GM12878 (cell line): Measurements from ENCODE around the gene SLCO1A2. TPM values are rescaled to one million over a fixed set of nuclear protein-coding genes. Genes with fewer than 3 reads are reported as not detected.

Source experiments
- ATAC-seq: fragments of 200-7000 bp; cut with Tn5 transposase; 3 replicates; pipeline ENCODE4 v1.9.1; 2020; ENCODE audit warnings: mild to moderate bottlenecking, moderate library complexity
- BruUV-seq: library from RNA; stranded (reverse); fragments of 400-500 nt; replicated peaks from 2 replicates; lab custom pipeline; 2021; lab: Mats Ljungman, UMichigan
- CTCF ChIA-PET: fragments of 300-600 bp; sonication (Branson Sonifier 250); formaldehyde crosslinking; extraction: SDS; loops from one replicate; lab custom pipeline; 2021; ENCODE audit warnings: inconsistent platforms; lab: Yijun Ruan, JAX
- POLR2A ChIA-PET: fragments of 350-600 bp; formaldehyde crosslinking; extraction: SDS; loops from one replicate; lab custom pipeline; 2021; ENCODE audit warnings: inconsistent platforms; lab: Charles Lee
- RAD21 ChIA-PET: fragments of 300-600 bp; sonication (Branson Sonifier 250); formaldehyde crosslinking; loops from one replicate; lab custom pipeline; 2023; ENCODE audit warnings: antibody characterized with exemption; ENCODE audit not compliant: unreplicated experiment; lab: Charles Lee
- SMC1A ChIA-PET: fragments of 300-600 bp; sonication (Branson Sonifier 250); formaldehyde crosslinking; loops from one replicate; lab custom pipeline; 2023; ENCODE audit not compliant: unreplicated experiment, uncharacterized antibody; lab: Charles Lee
- DNase-seq: peaks from one replicate; pipeline ENCODE4 v3.0.0-alpha.2; 2011; ENCODE audit warnings: low read depth, low spot score
- FAIRE-seq: peaks from 3 replicates; lab custom pipeline; 2011; peaks lifted over from hg19 to GRCh38; lab: Jason Lieb, UNC
- H2AFZ ChIP-seq: 2 replicates; pipeline ENCODE4 v1.6.0; 2011; ENCODE audit warnings: low read depth, low read length, control low read depth; ENCODE audit not compliant: control insufficient read depth
- H3K27ac ChIP-seq: 2 replicates; pipeline ENCODE4 v1.5.1; 2011; ENCODE audit warnings: control low read depth; ENCODE audit not compliant: control insufficient read depth, insufficient read depth
- H3K27me3 ChIP-seq, 2 experiments: replicated peaks in 1 of 2; 2 replicates each; pipeline versions ENCODE4 v1.6.0 to v1.6.1; 2011; ENCODE audit warnings: low read length in 1 of 2; ENCODE audit not compliant: control insufficient read depth in 2 of 2, insufficient read depth in 2 of 2
- H3K36me3 ChIP-seq, 2 experiments: 2 replicates each; pipeline ENCODE4 v1.5.1; 2011; ENCODE audit warnings: low read length in 1 of 2; ENCODE audit not compliant: control insufficient read depth in 2 of 2, insufficient read depth in 2 of 2
- H3K4me1 ChIP-seq: 2 replicates; pipeline ENCODE4 v1.6.1; 2011; ENCODE audit warnings: mild to moderate bottlenecking, low read length, moderate library complexity, mixed read lengths; ENCODE audit not compliant: control insufficient read depth, insufficient read depth
- H3K4me2 ChIP-seq: 2 replicates; pipeline ENCODE4 v1.6.0; 2011; ENCODE audit warnings: control low read depth; ENCODE audit not compliant: control insufficient read depth, insufficient read depth
- H3K4me3 ChIP-seq: fragments of 200-600 bp; sonication (generic); 2 replicates; pipeline ENCODE4 v1.5.1; 2016
- H3K79me2 ChIP-seq: 2 replicates; pipeline ENCODE4 v1.6.0; 2011; ENCODE audit warnings: low read length; ENCODE audit not compliant: control insufficient read depth, insufficient read depth
- H3K9ac ChIP-seq: 2 replicates; pipeline ENCODE4 v1.8.0; 2011; ENCODE audit warnings: low read length, control low read depth, mixed read lengths; ENCODE audit not compliant: control insufficient read depth, insufficient read depth
- H3K9me3 ChIP-seq: replicated peaks from 3 replicates; pipeline ENCODE4 v1.5.1; 2011; ENCODE audit warnings: mild to moderate bottlenecking, low read length; ENCODE audit not compliant: control insufficient read depth, insufficient read depth
- H4K20me1 ChIP-seq: 2 replicates; pipeline ENCODE4 v1.6.0; 2011; ENCODE audit not compliant: control insufficient read depth, insufficient read depth
- DPF2 ChIP-seq: fragments of 450-650 bp; IDR thresholded peaks from 2 replicates; pipeline ENCODE4 v1.6.1; 2017; ENCODE audit warnings: mild to moderate bottlenecking
- MEF2B ChIP-seq: fragments of 450-650 bp; IDR thresholded peaks from 2 replicates; pipeline ENCODE4 v1.6.1; 2018; ENCODE audit warnings: mild to moderate bottlenecking, moderate library complexity; ENCODE audit not compliant: partially characterized antibody, poor library complexity, severe bottlenecking
- POLR2A ChIP-seq: IDR thresholded peaks from 2 replicates; pipeline ENCODE4 v1.6.1; 2011; ENCODE audit warnings: low read depth, mild to moderate bottlenecking, low read length
- RBBP5 ChIP-seq: fragments of 200-600 bp; sonication (generic); conservative IDR thresholded peaks from 2 replicates; pipeline ENCODE4 v1.6.1; 2016
- RCOR1 ChIP-seq: conservative IDR thresholded peaks from 2 replicates; pipeline ENCODE4 v1.6.1; 2012; ENCODE audit warnings: low read depth, low read length, improper control_type of control experiment
- REST ChIP-seq: IDR thresholded peaks from 2 replicates; pipeline ENCODE4 v1.6.1; 2012; ENCODE audit warnings: mild to moderate bottlenecking, low read depth, low read length
- WGBS: methylation state at CpG from one replicate; pipeline ENCODE4 v1.1.6; 2016; ENCODE audit warnings: low lambda C conversion rate; ENCODE audit not compliant: insufficient replicate concordance, insufficient coverage; ENCODE audit errors: missing lambda C conversion rate; 5-methylcytosine and 5-hydroxymethylcytosine counted together
- in situ Hi-C: fragments of 300-500 bp; cut with MboI; formaldehyde crosslinking; loops from 9 replicates; pipeline ENCODE4 v1.14.3; 2018; ENCODE audit warnings: mixed read lengths
- intact Hi-C: fragments of 100-400 bp; cut with micrococcal nuclease; formaldehyde crosslinking; loops from one replicate; pipeline ENCODE4 v1.14.2; 2022; ENCODE audit not compliant: unreplicated experiment
- polyA plus RNA-seq, 11 experiments: library from polyadenylated mRNA; depleted of rRNA in 4 of 11; unstranded in 6 of 11; stranded (reverse) in 5 of 11; fragments of >200 nt; fragmentation: Nextera tagmentation in 4 of 11; fragmentation: Illumina TruSeq in 1 of 11; extraction: Ambion mirVana in 4 of 11; extraction: Trizol in 1 of 11; gene quantifications; 1 replicate in 1 of 11; 2 replicates in 10 of 11; pipeline versions ENCODE4 v1.2.1 to v1.2.3, GENCODE V29; 2011 to 2016; ENCODE audit warnings: inconsistent platforms in 2 of 11, missing spikeins in 2 of 11, low read depth in 1 of 11
- total RNA-seq, 4 experiments: library from RNA; depleted of rRNA in 3 of 4; stranded (reverse); fragments of >200 nt in 3 of 4; fragmentation: Illumina TruSeq in 1 of 4; extraction: Trizol in 1 of 4; gene quantifications; 2 replicates each; pipeline versions ENCODE4 v1.2.1 to v1.2.3, GENCODE V29; 2013 to 2021

The SLCO1A2 gene
- total and polyA plus RNA-seq, 10 of the 15 experiments (the other 5 are each of a cell fraction or from before 2014, with no cell fraction given), result not detected

DNA sequence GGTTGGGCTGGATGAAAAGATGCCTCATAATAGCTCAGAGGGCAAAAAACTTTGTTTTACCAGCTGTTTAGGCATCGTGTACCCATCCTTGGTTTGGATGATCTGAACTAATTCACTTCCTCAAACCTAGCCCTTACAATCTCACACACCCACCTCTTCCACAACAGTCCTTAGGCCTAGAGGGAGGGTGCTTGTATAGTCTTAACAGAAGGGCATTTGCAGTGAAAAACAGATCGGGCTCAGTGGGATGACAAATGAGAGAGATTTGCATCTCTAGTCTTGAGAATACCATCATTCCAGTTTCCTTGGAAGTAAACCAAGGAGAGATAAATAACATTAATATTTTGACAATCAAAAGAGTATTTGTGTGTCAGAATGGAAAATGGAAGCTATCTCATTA lies 11.0 kb downstream of the SLCO1A2 start:
- DNase-seq (no peak), ATAC-seq (no peak), FAIRE-seq (no peak)
- H3K9ac ChIP-seq, result no peak overlapping the region
- CTCF ChIA-PET, result no interaction called here
- no peaks in the 10 kb centered on the region for H3K9me3 ChIP-seq
- BruUV-seq, result no TSS peak
- no peak for TF ChIP-seq POLR2A
- TF ChIP-seq RCOR1, result no peak
- no peak for TF ChIP-seq RBBP5
- no peak for TF ChIP-seq DPF2
- no peak for TF ChIP-seq MEF2B
- no peak for TF ChIP-seq REST
- no peaks in the 10 kb centered on the region for H3K27me3 ChIP-seq
- no peak overlapping the region for H3K27ac ChIP-seq
- whole genome bisulfite sequencing, result 15% methylated on average over 2 of the region's 2 CpGs
- H3K4me1 ChIP-seq, result no peaks in the 10 kb centered on the region
- in situ Hi-C loops (no loop called here), intact Hi-C loops (no loop called here)
- SMC1A ChIA-PET, result no interaction called here
- H4K20me1 ChIP-seq, result no peaks in the 10 kb centered on the region
- POLR2A ChIA-PET, result no interaction called here
- no peak overlapping the region for H3K4me2 ChIP-seq
- no peaks in the 10 kb centered on the region for H3K79me2 ChIP-seq
- RAD21 ChIA-PET, result no interaction called here
- H3K4me3 ChIP-seq, result no peak overlapping the region
- no peaks in the 10 kb centered on the region for H3K36me3 ChIP-seq
- no peak overlapping the region for H2AFZ ChIP-seq
